Kidney epithelial cell (primary cell): ENCODE results near the gene UFD1. TPM values are rescaled to one million over a fixed set of nuclear protein-coding genes. Genes with fewer than 3 reads are reported as not detected.

Experiments used
- DNase-seq: peaks from one replicate; pipeline ENCODE4 v3.0.0-alpha.2; 2010; ENCODE audit warnings: low read depth
- H3K27me3 ChIP-seq: 2 replicates; pipeline ENCODE4 v1.6.0; 2011; ENCODE audit warnings: low read length; ENCODE audit not compliant: control insufficient read depth, insufficient read depth
- H3K36me3 ChIP-seq: 2 replicates; pipeline ENCODE4 v1.5.1; 2011; ENCODE audit warnings: low read length; ENCODE audit not compliant: control insufficient read depth, insufficient read depth
- H3K4me3 ChIP-seq: 2 replicates; pipeline ENCODE4 v1.5.1; 2011; ENCODE audit warnings: low read depth, mild to moderate bottlenecking, control low read depth, low read length
- total RNA-seq: library from RNA; depleted of rRNA; stranded (reverse); fragments of >200 nt; gene quantifications from 2 replicates; pipeline ENCODE4 v1.2.3, GENCODE V29; 2015
- TF ChIP-seq, protein P1 (sequence below): IDR thresholded peaks from 2 replicates; pipeline ENCODE4 v1.5.1; 2011; ENCODE audit warnings: mild to moderate bottlenecking, moderate library complexity, low read length, control low read depth, inconsistent platforms; ENCODE audit not compliant: insufficient read depth, poor library complexity, severe bottlenecking

UFD1 gene
- total RNA-seq, 1 donor from 2014 or later = 48.9 TPM

GRCh38 chr22:19477321-19478044 is 1.5 kb downstream of the UFD1 start:
- Histone ChIP-seq H3K36me3 (peaks cover 2% of the 10 kb centered on the region), H3K27me3 (no peaks in the 10 kb centered on the region), H3K4me3 (peak overlapping the region; percentile 97)
- TF ChIP-seq, protein P1, sequence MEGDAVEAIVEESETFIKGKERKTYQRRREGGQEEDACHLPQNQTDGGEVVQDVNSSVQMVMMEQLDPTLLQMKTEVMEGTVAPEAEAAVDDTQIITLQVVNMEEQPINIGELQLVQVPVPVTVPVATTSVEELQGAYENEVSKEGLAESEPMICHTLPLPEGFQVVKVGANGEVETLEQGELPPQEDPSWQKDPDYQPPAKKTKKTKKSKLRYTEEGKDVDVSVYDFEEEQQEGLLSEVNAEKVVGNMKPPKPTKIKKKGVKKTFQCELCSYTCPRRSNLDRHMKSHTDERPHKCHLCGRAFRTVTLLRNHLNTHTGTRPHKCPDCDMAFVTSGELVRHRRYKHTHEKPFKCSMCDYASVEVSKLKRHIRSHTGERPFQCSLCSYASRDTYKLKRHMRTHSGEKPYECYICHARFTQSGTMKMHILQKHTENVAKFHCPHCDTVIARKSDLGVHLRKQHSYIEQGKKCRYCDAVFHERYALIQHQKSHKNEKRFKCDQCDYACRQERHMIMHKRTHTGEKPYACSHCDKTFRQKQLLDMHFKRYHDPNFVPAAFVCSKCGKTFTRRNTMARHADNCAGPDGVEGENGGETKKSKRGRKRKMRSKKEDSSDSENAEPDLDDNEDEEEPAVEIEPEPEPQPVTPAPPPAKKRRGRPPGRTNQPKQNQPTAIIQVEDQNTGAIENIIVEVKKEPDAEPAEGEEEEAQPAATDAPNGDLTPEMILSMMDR = no peak
- no peak for DNase-seq

DNA sequence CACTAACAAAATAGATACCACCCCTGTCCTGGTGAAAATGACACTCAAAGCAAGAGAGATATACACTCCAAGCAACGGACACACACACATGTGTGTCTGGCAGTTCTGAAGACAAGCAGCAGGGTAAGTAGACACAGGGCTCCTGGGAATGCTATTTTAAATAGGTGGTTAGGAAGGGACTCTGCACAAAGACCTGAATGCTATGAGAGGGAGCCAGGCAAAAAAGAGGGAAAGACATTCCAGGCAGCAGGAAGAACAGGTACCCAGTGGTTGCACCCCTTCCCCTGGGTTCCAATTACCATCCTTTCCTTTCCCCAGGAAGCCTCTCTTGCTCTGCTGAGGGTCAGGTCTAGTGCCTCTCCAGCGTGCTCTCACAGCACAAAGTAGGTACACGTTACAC is 3.0 kb downstream of the UFD1 start:
- DNase-seq = no peak
- H3K36me3 ChIP-seq = peaks cover 2% of the 10 kb centered on the region
- no peaks in the 10 kb centered on the region for H3K27me3 ChIP-seq
- no peak overlapping the region for H3K4me3 ChIP-seq
- TF ChIP-seq, protein P1 = no peak

DNA sequence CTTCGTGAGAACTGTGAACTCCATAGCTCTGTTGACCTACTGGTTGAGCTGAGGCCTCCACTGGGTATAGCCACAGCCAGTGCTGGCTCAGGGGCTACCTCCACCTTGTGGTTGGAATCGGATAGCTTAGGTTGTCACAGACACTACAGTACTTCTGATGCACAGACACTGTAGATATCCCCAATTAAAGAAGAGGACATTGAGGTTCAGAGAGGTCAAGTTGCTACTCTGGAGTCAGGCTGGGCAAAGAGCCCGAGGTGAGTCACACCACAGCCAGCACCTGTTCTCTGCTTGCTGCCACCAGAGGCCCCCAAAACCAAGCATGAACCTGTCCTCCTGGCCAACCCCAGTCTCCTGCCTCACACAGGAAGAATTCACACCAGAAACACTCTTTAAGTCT is 5.4 kb downstream of the UFD1 start:
- no peak for DNase-seq
- TF ChIP-seq, protein P1 = peak; percentile 13
- Histone ChIP-seq H3K4me3 (no peak overlapping the region), H3K36me3 (peaks cover 4% of the 10 kb centered on the region), H3K27me3 (no peaks in the 10 kb centered on the region)

DNA sequence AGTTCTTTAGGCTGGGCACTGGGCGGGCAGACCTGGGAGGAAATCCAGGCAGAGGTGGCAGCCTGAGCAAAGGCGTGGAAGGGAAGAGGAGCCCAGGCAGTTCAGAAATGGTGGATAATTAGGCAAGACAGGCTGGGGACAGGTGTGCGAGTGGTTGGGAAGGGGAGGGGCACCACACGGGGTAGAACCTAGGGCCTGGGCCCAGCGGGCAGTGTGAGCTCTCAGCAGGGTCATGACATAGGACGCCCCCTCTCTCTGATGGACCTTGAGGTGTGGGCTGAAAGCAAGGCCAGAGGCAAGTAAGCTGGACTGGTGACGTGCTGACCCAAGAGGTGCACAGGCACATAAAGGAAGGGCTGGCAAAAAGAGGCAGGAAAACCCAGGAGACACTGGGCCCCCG is 6.8 kb downstream of the UFD1 start:
- H3K4me3 ChIP-seq = no peak overlapping the region
- TF ChIP-seq, protein P1 = no peak
- H3K36me3 ChIP-seq = peaks cover 7% of the 10 kb centered on the region
- DNase-seq = no peak
- no peaks in the 10 kb centered on the region for H3K27me3 ChIP-seq

- no peak for DNase-seq
- TF ChIP-seq, protein P1 = no peak
- Histone ChIP-seq H3K4me3 (no peak overlapping the region), H3K36me3 (peaks cover 7% of the 10 kb centered on the region), H3K27me3 (no peaks in the 10 kb centered on the region)
These were observed 7.4 kb downstream of the UFD1 start for GRCh38 chr22:19471572-19471971.

GRCh38 chr22:19470010-19470409 is 9.0 kb downstream of the UFD1 start:
- H3K4me3 ChIP-seq = no peak overlapping the region
- TF ChIP-seq, protein P1 = no peak
- H3K36me3 ChIP-seq = peaks cover 9% of the 10 kb centered on the region
- no peaks in the 10 kb centered on the region for H3K27me3 ChIP-seq
- DNase-seq = no peak
